ENCODE measurements around the gene SNX32.

DNA sequence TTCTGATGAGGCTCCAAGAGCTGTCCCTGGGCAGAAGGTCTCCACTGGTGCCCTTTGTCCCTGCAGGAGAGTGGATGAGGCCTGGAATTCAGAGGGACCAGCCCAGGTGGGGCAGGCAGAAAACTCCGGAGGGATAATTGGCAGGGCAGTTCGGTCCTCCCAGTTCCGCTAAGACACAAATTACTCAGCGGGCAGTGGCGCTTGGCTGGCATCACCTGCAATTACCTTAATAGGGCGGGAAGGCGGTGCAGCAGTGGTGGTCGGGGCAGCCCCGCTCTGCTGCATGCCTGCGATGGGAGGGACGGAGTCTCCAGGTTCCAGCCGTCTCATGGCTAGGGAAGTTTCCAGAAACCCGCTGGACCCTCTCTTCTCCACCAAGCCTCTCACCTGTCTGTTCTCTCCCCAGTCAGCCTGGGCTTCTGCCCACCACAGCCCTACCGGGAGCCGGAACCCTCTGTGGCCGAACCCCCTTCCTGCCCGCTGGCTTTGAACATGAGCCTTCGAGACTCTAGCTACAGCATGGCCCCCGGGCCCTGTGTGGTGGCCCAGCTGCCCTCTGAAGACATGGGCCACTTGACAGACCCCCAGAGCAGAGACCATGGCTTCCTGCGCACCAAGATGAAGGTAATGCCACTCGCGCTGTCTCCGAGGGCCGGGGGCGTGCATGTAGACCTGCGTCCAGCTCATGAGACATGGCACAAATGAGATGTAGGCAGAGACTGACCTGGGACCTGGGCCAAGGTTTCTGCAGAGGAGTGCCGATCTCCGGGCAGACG lies 40.0 kb upstream of the SNX32 start:
- TF ChIP-seq, protein P1, sequence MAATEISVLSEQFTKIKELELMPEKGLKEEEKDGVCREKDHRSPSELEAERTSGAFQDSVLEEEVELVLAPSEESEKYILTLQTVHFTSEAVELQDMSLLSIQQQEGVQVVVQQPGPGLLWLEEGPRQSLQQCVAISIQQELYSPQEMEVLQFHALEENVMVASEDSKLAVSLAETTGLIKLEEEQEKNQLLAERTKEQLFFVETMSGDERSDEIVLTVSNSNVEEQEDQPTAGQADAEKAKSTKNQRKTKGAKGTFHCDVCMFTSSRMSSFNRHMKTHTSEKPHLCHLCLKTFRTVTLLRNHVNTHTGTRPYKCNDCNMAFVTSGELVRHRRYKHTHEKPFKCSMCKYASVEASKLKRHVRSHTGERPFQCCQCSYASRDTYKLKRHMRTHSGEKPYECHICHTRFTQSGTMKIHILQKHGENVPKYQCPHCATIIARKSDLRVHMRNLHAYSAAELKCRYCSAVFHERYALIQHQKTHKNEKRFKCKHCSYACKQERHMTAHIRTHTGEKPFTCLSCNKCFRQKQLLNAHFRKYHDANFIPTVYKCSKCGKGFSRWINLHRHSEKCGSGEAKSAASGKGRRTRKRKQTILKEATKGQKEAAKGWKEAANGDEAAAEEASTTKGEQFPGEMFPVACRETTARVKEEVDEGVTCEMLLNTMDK (IDR thresholded peaks at IDR 0.05; ENCODE audit: borderline replicate concordance, insufficient read depth, low read depth, low read length, poor library complexity, severe bottlenecking), result no peak
- no peak for TF ChIP-seq POLR2A (conservative IDR thresholded peaks at IDR 0.05)
